Naive B cell (primary cell): Measurements from ENCODE around the gene FEM1B. TPM values are rescaled to one million over a fixed set of nuclear protein-coding genes. Genes with fewer than 3 reads are reported as not detected.

Source experiments
- ATAC-seq, 2 donors: fragments of 150-1000 bp; cut with Tn5 transposase; 2 replicates each; pipeline ENCODE4 v1.10.0; 2021; ENCODE audit warnings: low read depth in 2 of 2, mild to moderate bottlenecking in 2 of 2, moderate library complexity in 2 of 2
- DNase-seq: peaks from one replicate; pipeline ENCODE4 v3.0.0; 2022
- H3K27ac Mint-ChIP-seq, 6 donors: one replicate each; pipeline ENCODE4 v1.8.0; 2020 to 2022; ENCODE audit warnings: mild to moderate bottlenecking in 6 of 6, mixed read lengths in 6 of 6, moderate library complexity in 5 of 6, inconsistent platforms in 2 of 6
- H3K27me3 Mint-ChIP-seq, 3 donors: one replicate each; pipeline ENCODE4 v1.8.0; 2021 to 2022; ENCODE audit warnings: mixed read lengths in 3 of 3, mild to moderate bottlenecking in 1 of 3
- H3K36me3 Mint-ChIP-seq, 2 donors: one replicate each; pipeline ENCODE4 v1.8.0; 2020 to 2022; ENCODE audit warnings: mixed read lengths in 2 of 2, inconsistent platforms in 1 of 2, mild to moderate bottlenecking in 1 of 2
- H3K4me1 Mint-ChIP-seq, 3 donors: one replicate each; pipeline ENCODE4 v1.8.0; 2020 to 2022; ENCODE audit warnings: mixed read lengths in 3 of 3, inconsistent platforms in 1 of 3, mild to moderate bottlenecking in 1 of 3, moderate library complexity in 1 of 3
- H3K4me3 Mint-ChIP-seq, 8 donors: one replicate each; pipeline ENCODE4 v1.8.0; 2020 to 2022; ENCODE audit warnings: mild to moderate bottlenecking in 8 of 8, mixed read lengths in 8 of 8, moderate library complexity in 8 of 8, inconsistent platforms in 2 of 8
- H3K9me3 Mint-ChIP-seq, 7 donors: one replicate each; pipeline ENCODE4 v1.8.0; 2020 to 2022; ENCODE audit warnings: mixed read lengths in 7 of 7, mild to moderate bottlenecking in 5 of 7, inconsistent platforms in 2 of 7, moderate library complexity in 1 of 7
- polyA plus RNA-seq, 6 donors: library from polyadenylated mRNA; unstranded; fragments of 300-500 nt; fragmentation: Illumina TruSeq; gene quantifications; one replicate each; pipeline ENCODE4 v1.2.3, GENCODE V29; 2021; ENCODE audit warnings: low read depth in 6 of 6

FEM1B gene
- polyA plus RNA-seq, 6 donors from 2014 or later: 11.9 to 25.4 (median 22.6) TPM

- no peaks in the 10 kb centered on the region for H3K27me3 Mint-ChIP-seq
- H3K4me1 Mint-ChIP-seq: peaks cover 55 to 80% (median 59%) of the 10 kb centered on the region in 3 donors
- peaks cover 0 to 13% of the 10 kb centered on the region in 2 donors for H3K36me3 Mint-ChIP-seq
- peak overlapping the region in 1 of 6 donors; percentile 97 for H3K27ac Mint-ChIP-seq
- H3K4me3 Mint-ChIP-seq: peak overlapping the region in 4 of 8 donors; percentile 87 to 98 (median 92)
- ATAC-seq (no peak), DNase-seq (no peak)
- peaks cover 0 to 2% (median 0%) of the 10 kb centered on the region in 7 donors for H3K9me3 Mint-ChIP-seq
Measured at GRCh38 chr15:68281008-68281407, 3.5 kb downstream of the FEM1B start.

GRCh38 chr15:68283401-68283800 lies 5.9 kb downstream of the FEM1B start:
- no peak for DNase-seq
- no peaks in the 10 kb centered on the region for H3K27me3 Mint-ChIP-seq
- no peak overlapping the region for H3K27ac Mint-ChIP-seq
- H3K9me3 Mint-ChIP-seq: peaks cover 0 to 2% (median 0%) of the 10 kb centered on the region in 7 donors
- H3K4me1 Mint-ChIP-seq: peaks cover 54 to 88% (median 67%) of the 10 kb centered on the region in 3 donors
- ATAC-seq: no peak
- no peak overlapping the region for H3K4me3 Mint-ChIP-seq
- peaks cover 0 to 17% of the 10 kb centered on the region in 2 donors for H3K36me3 Mint-ChIP-seq

DNA sequence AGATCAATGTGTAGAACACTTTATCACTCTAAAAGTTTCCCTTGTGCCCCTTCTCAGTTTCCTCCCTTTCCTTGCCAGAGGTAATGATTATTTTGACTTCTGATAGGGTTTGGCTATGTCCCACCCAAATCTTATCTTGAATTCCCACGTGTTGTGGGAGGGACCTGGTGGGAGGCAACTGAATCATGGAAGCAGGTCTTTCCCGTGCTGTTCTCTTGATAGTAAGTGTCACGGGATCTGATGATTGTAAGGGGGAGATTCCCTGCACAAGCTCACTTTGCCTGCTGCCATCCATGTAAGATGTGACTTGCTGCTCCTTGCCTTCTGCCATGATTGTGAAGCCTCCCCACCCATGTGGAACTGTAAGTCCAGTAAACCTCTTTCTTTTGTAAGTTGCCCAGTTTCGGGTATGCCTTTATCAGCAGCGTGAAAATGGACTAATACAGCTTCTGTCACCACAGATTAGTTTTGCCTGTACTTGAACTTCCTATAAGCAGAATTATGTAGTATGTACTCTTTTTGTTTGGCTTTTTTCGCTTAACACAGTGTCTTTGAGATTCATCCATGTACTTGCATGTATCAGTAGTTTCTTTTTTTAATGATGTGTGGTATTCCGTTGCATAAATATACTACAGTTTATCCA lies 7.2 kb downstream of the FEM1B start:
- H3K27ac Mint-ChIP-seq: no peak overlapping the region
- H3K4me1 Mint-ChIP-seq: peaks cover 44 to 76% (median 66%) of the 10 kb centered on the region in 3 donors
- H3K36me3 Mint-ChIP-seq: peaks cover 0 to 18% of the 10 kb centered on the region in 2 donors
- ATAC-seq (no peak), DNase-seq (no peak)
- peak overlapping the region in 1 of 8 donors; percentile 10 for H3K4me3 Mint-ChIP-seq
- H3K27me3 Mint-ChIP-seq: no peaks in the 10 kb centered on the region
- peaks cover 0 to 2% (median 0%) of the 10 kb centered on the region in 7 donors for H3K9me3 Mint-ChIP-seq

DNA sequence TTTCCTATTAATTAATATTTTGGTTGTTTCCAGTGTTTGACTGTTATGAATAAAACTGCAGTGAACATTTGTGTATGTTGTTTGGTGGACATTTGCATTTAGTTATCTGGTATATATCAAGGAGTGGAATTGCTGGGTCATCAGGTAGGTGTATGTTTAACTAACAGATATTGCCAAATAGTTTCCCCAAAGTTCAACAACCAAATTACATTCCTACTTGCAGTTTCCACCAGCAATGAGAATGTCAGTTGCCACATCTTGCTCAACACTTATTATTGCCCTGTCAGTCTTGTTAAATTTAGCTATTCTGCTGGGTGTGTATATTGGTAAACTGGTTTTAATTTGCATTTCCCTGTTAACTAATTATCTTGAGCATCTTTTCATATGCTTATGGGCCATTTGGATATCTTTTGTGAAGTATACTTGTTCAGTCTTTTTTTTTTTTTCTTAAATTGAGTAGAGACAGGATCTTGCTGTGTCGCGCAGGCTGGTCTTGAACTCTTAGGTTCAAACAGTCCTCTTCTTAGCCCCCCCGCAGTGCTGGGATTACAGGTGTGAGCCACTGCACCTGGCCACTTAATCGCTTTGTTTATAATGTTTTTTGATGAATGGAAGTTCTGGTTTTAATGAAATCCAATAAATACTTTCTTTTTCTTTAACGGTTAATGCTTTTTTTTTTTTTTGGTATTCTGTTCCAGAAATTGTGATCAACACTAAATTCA lies 7.9 kb downstream of the FEM1B start:
- Mint-ChIP-seq H3K27me3 (no peaks in the 10 kb centered on the region), H3K4me1 (peaks cover 38 to 69% (median 60%) of the 10 kb centered on the region in 3 donors), H3K36me3 (peaks cover 0 to 25% of the 10 kb centered on the region in 2 donors), H3K9me3 (peaks cover 0 to 2% (median 0%) of the 10 kb centered on the region in 7 donors), H3K4me3 (peak overlapping the region in 1 of 8 donors; percentile 10), H3K27ac (peak overlapping the region in 2 of 6 donors; percentile 33 to 53)
- ATAC-seq (no peak), DNase-seq (no peak)

DNA sequence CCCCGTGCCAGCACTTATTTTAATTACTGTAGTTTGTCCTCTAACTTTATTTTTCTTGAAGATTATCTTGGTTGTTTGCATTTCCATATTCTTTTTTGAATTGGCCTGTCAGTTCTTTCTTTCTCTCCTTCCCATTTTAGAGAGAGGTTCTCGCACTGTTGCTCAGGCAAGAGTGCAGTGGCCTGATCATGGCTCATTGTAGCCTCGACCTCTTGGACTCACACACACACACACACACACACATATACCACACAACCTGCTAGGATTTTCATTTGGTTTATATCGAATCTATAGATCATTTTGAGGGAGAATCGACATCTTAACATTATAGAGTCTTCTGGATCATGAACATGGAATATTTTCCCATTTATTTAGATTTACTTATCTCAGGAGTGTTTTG lies 8.7 kb downstream of the FEM1B start:
- H3K4me1 Mint-ChIP-seq: peaks cover 29 to 61% (median 56%) of the 10 kb centered on the region in 3 donors
- ATAC-seq (no peak), DNase-seq (no peak)
- peaks cover 0 to 2% (median 0%) of the 10 kb centered on the region in 7 donors for H3K9me3 Mint-ChIP-seq
- H3K4me3 Mint-ChIP-seq: no peak overlapping the region
- peak overlapping the region in 2 of 6 donors; percentile 6 to 25 for H3K27ac Mint-ChIP-seq
- H3K27me3 Mint-ChIP-seq: no peaks in the 10 kb centered on the region
- peaks cover 0 to 25% of the 10 kb centered on the region in 2 donors for H3K36me3 Mint-ChIP-seq

DNA sequence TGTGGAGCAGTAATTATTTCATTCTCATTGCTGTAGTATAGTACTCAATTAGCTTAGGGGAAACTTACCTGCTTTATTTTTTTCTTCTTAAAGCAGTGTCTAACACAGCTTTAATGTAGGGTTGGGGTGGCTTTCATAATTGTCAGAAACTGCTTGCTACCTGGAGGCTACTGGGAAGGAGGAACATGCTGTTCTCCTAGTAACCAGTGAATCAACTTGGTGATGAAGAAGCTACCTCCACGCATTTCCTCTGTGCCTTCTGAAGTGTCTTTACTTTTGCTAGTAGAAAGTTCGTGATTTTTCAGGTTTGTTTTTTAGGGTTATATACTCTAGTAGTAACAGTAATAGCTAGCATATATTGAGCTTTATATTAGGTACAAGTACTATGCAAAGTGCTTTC lies 11.5 kb downstream of the FEM1B start:
- H3K27me3 Mint-ChIP-seq: no peaks in the 10 kb centered on the region
- H3K4me1 Mint-ChIP-seq: peaks cover 21 to 51% (median 40%) of the 10 kb centered on the region in 3 donors
- no peak for DNase-seq
- ATAC-seq: no peak
- peak overlapping the region in 1 of 6 donors; percentile 33 for H3K27ac Mint-ChIP-seq
- H3K36me3 Mint-ChIP-seq: peaks cover 0 to 25% of the 10 kb centered on the region in 2 donors
- H3K9me3 Mint-ChIP-seq: peaks cover 0 to 2% (median 0%) of the 10 kb centered on the region in 7 donors
- no peak overlapping the region for H3K4me3 Mint-ChIP-seq

DNA sequence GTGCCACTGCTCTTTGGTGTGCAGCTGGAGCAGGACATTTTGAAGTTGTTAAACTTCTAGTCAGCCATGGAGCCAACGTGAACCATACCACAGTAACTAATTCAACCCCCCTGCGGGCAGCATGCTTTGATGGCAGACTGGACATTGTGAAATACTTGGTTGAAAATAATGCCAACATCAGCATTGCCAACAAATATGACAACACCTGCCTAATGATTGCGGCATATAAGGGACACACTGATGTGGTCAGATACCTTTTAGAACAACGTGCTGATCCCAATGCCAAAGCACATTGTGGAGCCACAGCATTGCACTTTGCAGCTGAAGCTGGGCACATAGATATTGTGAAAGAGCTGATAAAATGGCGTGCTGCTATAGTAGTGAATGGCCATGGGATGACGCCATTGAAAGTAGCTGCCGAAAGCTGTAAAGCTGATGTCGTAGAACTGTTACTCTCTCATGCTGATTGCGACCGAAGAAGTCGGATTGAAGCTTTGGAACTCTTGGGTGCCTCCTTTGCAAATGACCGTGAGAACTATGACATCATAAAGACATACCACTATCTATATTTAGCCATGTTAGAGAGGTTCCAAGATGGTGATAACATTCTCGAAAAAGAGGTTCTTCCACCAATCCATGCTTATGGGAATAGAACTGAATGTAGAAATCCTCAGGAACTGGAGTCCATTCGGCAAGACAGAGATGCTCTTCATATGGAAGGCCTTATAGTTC lies 12.2 kb downstream of the FEM1B start:
- DNase-seq (no peak), ATAC-seq (no peak)
- Mint-ChIP-seq H3K27me3 (no peaks in the 10 kb centered on the region), H3K4me1 (peaks cover 17 to 48% (median 36%) of the 10 kb centered on the region in 3 donors), H3K36me3 (peaks cover 0 to 21% of the 10 kb centered on the region in 2 donors), H3K27ac (peak overlapping the region in 1 of 6 donors; percentile 26), H3K9me3 (no peaks in the 10 kb centered on the region), H3K4me3 (no peak overlapping the region)

DNA sequence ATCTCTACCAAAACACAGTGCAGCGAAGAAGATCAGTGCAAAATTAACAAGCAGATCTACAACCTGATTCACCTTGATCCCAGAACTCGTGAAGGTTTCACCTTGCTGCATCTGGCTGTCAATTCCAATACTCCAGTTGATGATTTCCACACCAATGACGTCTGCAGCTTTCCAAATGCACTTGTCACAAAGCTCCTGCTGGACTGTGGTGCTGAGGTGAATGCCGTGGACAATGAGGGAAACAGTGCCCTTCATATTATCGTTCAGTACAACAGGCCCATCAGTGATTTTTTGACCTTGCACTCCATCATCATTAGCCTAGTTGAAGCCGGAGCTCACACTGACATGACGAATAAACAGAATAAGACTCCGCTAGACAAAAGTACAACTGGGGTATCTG lies 13.2 kb downstream of the FEM1B start:
- Mint-ChIP-seq H3K9me3 (no peaks in the 10 kb centered on the region), H3K27ac (no peak overlapping the region), H3K36me3 (peaks cover 0 to 13% of the 10 kb centered on the region in 2 donors), H3K4me1 (peaks cover 11 to 40% (median 26%) of the 10 kb centered on the region in 3 donors), H3K27me3 (no peaks in the 10 kb centered on the region), H3K4me3 (no peak overlapping the region)
- ATAC-seq: no peak
- DNase-seq: no peak

- H3K4me1 Mint-ChIP-seq: peaks cover 3 to 25% (median 13%) of the 10 kb centered on the region in 3 donors
- H3K9me3 Mint-ChIP-seq: no peaks in the 10 kb centered on the region
- H3K27ac Mint-ChIP-seq: no peak overlapping the region
- no peak overlapping the region for H3K4me3 Mint-ChIP-seq
- peaks cover 0 to 8% of the 10 kb centered on the region in 2 donors for H3K36me3 Mint-ChIP-seq
- DNase-seq (no peak), ATAC-seq (no peak)
- no peaks in the 10 kb centered on the region for H3K27me3 Mint-ChIP-seq
Measured at GRCh38 chr15:68292157-68292781, 14.7 kb downstream of the FEM1B start.

- Mint-ChIP-seq H3K36me3 (peaks cover 0 to 8% of the 10 kb centered on the region in 2 donors), H3K9me3 (no peaks in the 10 kb centered on the region), H3K27ac (no peak overlapping the region), H3K4me1 (peaks cover 0 to 20% (median 9%) of the 10 kb centered on the region in 3 donors), H3K4me3 (no peak overlapping the region), H3K27me3 (no peaks in the 10 kb centered on the region)
- DNase-seq: no peak
- no peak for ATAC-seq
Measured at GRCh38 chr15:68292967-68293366, 15.4 kb downstream of the FEM1B start.

DNA sequence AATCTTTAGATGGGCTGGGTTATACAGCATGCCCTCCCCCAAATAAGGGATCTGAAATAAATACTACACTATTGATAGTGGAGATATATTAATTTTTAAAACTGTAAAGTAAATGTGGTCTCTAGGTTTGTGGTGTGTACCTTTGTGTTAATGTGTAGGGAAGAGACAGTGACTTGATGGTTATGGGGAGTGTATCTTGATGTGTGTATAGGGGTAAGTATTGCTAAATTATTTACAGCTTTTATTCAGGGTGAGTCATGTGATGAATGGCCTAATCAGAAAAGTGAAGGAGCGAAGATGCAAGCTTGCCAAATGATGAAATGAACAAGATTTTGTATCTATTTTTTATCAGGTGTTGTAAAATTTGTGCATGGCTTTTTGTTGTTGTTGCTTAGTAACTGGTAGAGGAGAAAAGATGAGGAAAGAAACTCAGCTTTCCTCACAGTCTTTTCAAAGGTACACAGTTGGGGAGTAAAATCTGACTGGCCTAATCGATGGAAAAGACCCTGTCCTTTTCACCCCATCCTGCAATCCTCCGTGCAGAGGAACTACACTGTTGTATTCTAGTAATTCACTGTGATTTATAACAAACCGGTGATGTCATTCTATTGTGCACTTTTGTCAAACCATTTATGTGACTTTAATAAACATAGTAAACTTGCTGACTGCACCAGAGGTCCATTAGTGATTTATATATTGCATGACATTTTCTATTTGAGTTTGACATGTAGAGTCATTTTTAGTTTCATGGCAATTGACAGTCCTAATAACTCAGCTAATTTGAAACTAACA lies 17.7 kb downstream of the FEM1B start:
- Mint-ChIP-seq H3K27ac (peak overlapping the region in 2 of 6 donors; percentile 3 to 45), H3K27me3 (no peaks in the 10 kb centered on the region), H3K4me3 (no peak overlapping the region), H3K9me3 (no peaks in the 10 kb centered on the region), H3K36me3 (peaks cover 0 to 2% of the 10 kb centered on the region in 2 donors), H3K4me1 (peaks cover 6 to 19% (median 13%) of the 10 kb centered on the region in 3 donors)
- ATAC-seq (no peak), DNase-seq (no peak)

DNA sequence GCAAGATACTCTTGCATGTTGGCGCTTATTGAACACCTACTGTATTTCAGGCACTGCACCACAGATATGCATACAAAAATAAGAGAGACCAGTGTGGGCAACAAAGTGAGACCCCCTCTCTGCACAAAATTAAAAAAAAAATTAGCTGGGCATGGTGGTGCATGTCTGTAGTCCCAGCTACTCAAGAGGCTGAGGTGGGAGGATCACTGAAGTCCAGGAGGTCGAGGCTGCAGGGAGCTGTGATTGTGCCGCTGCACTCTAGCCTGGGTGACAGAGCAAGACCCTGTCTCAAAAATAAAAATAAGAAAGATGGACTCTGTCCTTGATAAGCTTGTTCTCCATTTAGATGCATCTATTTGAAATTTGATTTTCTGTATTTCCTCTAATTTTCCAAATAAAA lies 20.8 kb downstream of the FEM1B start:
- no peak for ATAC-seq
- H3K4me1 Mint-ChIP-seq: peaks cover 9 to 19% (median 17%) of the 10 kb centered on the region in 3 donors
- H3K27me3 Mint-ChIP-seq: no peaks in the 10 kb centered on the region

More for the DNA sequence above, 20.8 kb downstream of the FEM1B start:
- DNase-seq: no peak
- no peaks in the 10 kb centered on the region for H3K36me3 Mint-ChIP-seq
- H3K9me3 Mint-ChIP-seq: no peaks in the 10 kb centered on the region
- H3K27ac Mint-ChIP-seq: peak overlapping the region in 2 of 6 donors; percentile 50 to 77
- H3K4me3 Mint-ChIP-seq: peak overlapping the region; percentile 64 to 84 (median 78)
